ENCODE measurements around the gene PIK3CA. TPM values are rescaled to one million over a fixed set of nuclear protein-coding genes. Genes with fewer than 3 reads are reported as not detected.

Gene PIK3CA
- total and polyA plus RNA-seq, 2 donors (not counting 3 experiments of a cell fraction or from before 2014, with no cell fraction given) = 4.2 to 25.8 TPM

DNA sequence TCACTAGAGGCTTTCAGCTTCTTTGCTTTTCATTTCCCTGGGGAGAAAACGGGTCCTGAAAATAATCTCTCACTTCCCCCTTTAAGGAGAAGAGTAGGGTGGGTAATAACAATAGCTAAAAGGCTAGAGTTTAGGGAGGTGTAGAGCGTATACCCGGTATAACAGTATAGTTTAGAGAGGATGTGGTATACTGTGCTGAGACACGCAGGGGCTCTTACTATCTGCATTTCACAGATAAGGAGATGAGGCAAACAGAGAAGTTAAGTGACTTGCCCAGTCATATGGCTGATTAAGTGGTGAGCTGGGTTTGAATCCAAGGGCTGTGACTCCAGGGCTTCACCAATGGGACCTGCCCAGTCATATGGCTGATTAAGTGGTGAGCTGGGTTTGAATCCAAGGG, 117.7 kb downstream of the PIK3CA start:
- no peaks in the 10 kb centered on the region for H3K36me3 ChIP-seq (ENCODE audit: control insufficient read depth in 2 of 2, extremely low read depth in 1 of 2, insufficient read depth in 2 of 2, low read length in 2 of 2)
- H2AFZ ChIP-seq (ENCODE audit: low read depth, low read length) = no peak overlapping the region
- no peak overlapping the region for H3K9ac ChIP-seq (replicated peaks; ENCODE audit: extremely low read depth, insufficient read depth, low read length)
- no peaks in the 10 kb centered on the region for H3K27me3 ChIP-seq (ENCODE audit: control insufficient read depth in 2 of 2, insufficient read depth in 2 of 2, low read length in 2 of 2)
- TF ChIP-seq EZH2 (IDR thresholded peaks at IDR 0.05; ENCODE audit: borderline replicate concordance, low read depth, low read length, severe bottlenecking) = no peak
- no peak for TF ChIP-seq JUN (IDR thresholded peaks at IDR 0.05; ENCODE audit: borderline replicate concordance, insufficient read depth, insufficient read length, low read depth)
- no peak for TF ChIP-seq FOS (IDR thresholded peaks at IDR 0.05; ENCODE audit: borderline replicate concordance, insufficient read depth, low read length)
- TF ChIP-seq GATA2 (IDR thresholded peaks at IDR 0.05; ENCODE audit: insufficient read depth, insufficient read length, low read depth, low read length) = no peak
- TF ChIP-seq MAX (IDR thresholded peaks at IDR 0.05; ENCODE audit: insufficient read depth, insufficient read length) = no peak
- no peak for TF ChIP-seq POLR2AphosphoS5 (IDR thresholded peaks at IDR 0.05; ENCODE audit: insufficient read depth, low read depth, low read length)
- TF ChIP-seq POLR2A (IDR thresholded peaks at IDR 0.05; ENCODE audit: low read depth, low read length) = no peak
- TF ChIP-seq CTCF (IDR thresholded peaks at IDR 0.05; ENCODE audit: extremely low read depth in 1 of 2, insufficient read depth in 1 of 2, low read depth in 1 of 2, low read length in 2 of 2) = no peak
- no peak for TF ChIP-seq MYC (IDR thresholded peaks at IDR 0.05; ENCODE audit: low read depth, low read length)
- no peaks in the 10 kb centered on the region for H4K20me1 ChIP-seq (replicated peaks; ENCODE audit: control insufficient read depth, extremely low read depth, insufficient read depth, low read length)
- no peaks in the 10 kb centered on the region for H3K9me3 ChIP-seq (replicated peaks; ENCODE audit: control insufficient read depth, insufficient read depth, low read length)
- BruUV-seq (replicated peaks) = no TSS peak
- no peak overlapping the region for H3K27ac ChIP-seq (ENCODE audit: insufficient read depth, low read depth, low read length)
- no peaks in the 10 kb centered on the region for H3K9me1 ChIP-seq (replicated peaks; ENCODE audit: control insufficient read depth, extremely low read depth, insufficient read depth, low read length)
- H3K79me2 ChIP-seq (ENCODE audit: control insufficient read depth, insufficient read depth, low read length) = no peaks in the 10 kb centered on the region
- FAIRE-seq = no peak
- intact Hi-C loops (cut with micrococcal nuclease) (no loop called here), dilution Hi-C loops (cut with MboI; ENCODE audit: extremely low pct_ligation_motif_present, low sequenced_read_pairs) (no loop called here)
- ChIA-PET POLR2A (interaction anchor here (0.6 kb wide), 1 partner anchor 46 kb away, joined by 3 read pairs; no protein-coding TSS in a partner anchor), CTCF (interaction anchor here (0.5 to 2.3 kb wide), 3 partner anchors 11 to 232 kb away, joined by 3 to 4 read pairs (median 4); no protein-coding TSS in a partner anchor)
- DNase-seq (ENCODE audit: low read depth, low spot score) = no peak
- no peak overlapping the region for H3K4me2 ChIP-seq (ENCODE audit: insufficient read depth, low read length)
- no peak overlapping the region for H3K4me3 ChIP-seq (replicated peaks in 1 of 3; ENCODE audit: insufficient read depth in 1 of 3, low read depth in 1 of 3, low read length in 3 of 3)
- H3K4me1 ChIP-seq (ENCODE audit: control insufficient read depth, extremely low read depth, insufficient read depth, low read length) = peaks cover 22% of the 10 kb centered on the region

All from endothelial cell of umbilical vein (primary cell).